GM19240 (cell line): ENCODE data around the gene RDH5.

ENCODE experiments used
- DNase-seq: peaks from one replicate; pipeline ENCODE4 v3.0.0; 2011; ENCODE audit warnings: low spot score; ENCODE audit not compliant: insufficient read length

RDH5 gene

GRCh38 chr12:55727643-55728185 is 7.5 kb downstream of the RDH5 start:
- no peak for DNase-seq

- no peak for DNase-seq
Observed at GRCh38 chr12:55728186-55728938, 8.2 kb downstream of the RDH5 start.

DNA sequence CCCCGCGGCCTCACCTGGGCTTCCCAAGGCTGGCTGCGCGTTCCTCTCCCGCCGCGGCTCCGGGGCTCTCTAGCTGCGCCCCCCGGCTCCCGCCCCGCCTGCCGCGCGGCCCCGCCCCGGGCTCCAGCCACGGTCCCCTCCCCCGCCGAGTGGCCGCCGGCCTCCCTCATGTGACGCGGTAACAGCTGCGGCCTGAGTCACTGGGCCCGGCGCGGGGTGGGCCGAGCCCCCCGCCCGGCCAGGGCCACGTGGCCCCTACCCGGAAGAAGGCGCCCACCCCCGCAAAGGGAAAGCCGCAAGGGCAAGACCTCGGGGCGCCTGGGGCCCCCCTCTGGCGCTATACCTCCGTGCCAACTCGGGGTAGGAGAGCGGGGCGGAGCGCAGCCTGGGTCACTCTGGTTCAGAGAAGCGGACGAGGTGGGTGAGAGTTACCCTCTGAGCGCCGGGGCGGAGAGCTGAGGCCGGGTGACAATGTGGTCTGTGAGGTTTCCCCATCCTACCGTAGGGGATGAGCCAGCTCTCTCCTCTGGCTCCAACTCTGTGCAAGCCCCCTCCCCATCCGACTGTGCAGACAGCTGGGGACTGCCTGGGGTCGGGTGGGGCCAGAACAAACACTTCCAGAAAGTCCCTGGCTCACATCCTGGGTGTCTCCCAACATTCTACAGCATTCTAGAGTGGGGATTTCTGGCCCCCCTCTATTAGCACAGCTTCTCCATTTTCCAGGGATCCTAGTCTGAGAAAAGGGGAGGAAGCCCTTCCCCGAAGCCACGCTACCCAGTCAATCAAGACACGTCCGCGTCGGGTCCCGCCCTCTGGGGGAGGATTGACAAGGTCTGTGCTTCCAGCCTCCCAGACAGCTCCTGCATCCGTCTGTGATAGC is 9.0 kb downstream of the RDH5 start, which contains the start of gene CD63:
Gene CD63 (minus strand): TSS at position 71 of the 880 bp plus-strand sequence. CDS start 668 bp downstream, outside the sequence.
- peak; percentile 79 for DNase-seq

GRCh38 chr12:55729819-55730818 is 9.9 kb downstream of the RDH5 start:
- no peak for DNase-seq

- no peak for DNase-seq
Observed at GRCh38 chr12:55732288-55732687, 12.1 kb downstream of the RDH5 start.

DNA sequence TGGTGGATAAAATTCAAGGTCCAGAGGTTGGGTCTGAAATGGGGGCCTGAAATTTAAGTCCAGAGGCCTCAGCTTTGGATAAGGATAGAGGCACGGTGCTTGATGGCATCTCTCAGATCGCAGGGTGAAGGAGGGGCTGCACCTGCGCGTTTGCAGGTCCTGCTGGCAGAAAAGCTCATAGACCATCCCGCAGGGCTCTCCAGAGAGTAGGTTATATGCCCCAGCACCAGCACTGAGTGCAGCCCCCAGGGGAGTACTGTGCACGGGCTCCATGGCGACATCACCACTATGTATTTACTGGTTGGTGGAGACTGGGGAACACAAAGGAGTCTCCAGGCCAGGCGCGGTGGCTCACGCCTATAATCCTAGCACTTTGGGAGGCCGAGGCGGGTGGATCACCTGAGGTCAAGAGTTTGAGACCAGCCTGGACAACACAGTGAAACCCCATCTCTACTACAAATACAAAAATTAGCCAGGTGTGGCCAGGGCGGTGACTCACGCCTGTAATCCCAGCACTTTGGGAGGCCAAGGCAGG is 12.9 kb downstream of the RDH5 start:
- DNase-seq: no peak

- DNase-seq: no peak
Observed at GRCh38 chr12:55733858-55734257, 13.7 kb downstream of the RDH5 start.

DNA sequence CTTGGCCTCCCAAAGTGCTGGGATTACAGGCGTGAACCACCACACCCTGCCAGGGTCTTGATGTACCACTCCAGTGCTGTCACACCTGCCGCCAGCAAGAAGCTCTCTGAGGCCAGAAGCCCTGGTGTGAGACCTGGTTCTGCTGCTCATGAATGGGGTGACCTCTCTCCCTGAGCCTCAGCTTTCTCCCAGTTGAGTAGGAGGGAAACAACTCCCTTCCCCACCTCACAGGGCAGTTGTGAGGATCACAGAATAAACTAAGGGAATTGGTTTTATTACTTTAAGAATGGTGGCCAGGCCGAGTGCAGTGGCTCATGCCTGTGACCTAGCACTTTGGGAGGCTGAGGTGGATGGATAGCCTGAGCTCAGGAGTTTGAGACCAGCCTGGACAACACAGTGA is 14.4 kb downstream of the RDH5 start:
- DNase-seq: no peak

GRCh38 chr12:55736076-55736475 is 15.9 kb downstream of the RDH5 start:
- no peak for DNase-seq

DNA sequence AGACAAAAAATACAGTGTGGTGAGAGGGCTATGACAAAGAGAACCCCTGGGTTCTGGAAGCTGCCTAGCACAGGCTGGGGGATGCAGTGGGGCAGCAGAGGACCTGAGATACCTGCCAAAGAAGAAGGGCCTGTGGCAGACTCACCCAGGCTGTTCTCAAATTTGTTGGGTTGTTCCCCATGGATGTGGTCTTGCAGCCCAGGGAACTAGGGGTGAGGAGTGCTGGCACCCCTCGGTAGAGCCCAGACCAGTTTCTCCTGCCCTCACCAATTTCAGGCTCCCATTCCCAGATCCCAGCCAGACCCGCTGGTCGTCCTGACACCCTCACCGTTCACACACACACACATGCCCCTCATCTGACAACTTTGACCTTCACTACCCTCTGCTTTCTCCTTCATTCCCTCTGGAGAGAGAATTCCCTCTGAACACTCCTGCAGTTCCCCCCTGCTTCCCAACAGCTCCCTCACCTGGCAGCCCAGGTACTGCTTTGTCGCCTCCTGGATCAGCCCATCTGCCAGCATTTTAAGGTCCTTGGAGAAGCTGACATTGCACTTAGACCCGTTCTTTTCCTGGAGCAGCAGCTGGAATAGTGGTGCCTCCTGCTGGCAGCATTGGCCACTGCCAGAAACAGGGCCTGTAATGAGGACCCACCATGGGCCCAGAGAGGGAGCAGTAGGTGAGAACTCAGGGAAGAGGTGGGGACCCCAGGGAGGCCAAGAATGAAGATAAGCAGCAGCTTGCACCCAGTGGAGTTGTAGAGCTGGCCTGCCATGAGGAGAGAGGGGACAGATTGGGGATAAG is 16.8 kb downstream of the RDH5 start:
- DNase-seq: no peak

DNA sequence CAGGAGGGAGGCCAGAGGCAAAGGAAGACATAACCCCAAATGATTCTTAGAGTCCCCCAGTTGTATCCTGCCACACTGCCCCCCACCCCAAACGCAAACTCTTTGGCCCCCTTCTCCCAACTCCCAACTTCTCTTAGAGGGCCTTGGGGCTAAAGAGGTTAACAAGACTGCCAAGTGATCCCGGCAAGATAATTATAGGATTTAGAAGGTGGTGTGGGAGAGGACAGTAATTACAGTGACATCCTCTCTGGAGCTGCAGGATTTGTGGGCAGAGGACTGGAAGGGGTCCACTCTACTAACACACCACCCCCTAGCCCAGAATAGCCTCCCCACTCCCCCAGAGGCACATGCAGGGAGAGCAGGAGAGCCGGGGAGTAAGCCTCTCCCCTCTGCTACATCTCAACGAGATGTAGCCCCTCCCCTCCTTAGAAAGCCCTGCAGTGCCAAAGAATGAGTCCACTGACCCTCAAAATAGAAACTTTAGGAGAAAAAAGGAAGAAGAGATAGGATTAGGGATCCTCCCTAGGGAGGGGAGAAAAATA is 17.5 kb downstream of the RDH5 start:
- DNase-seq: no peak

DNA sequence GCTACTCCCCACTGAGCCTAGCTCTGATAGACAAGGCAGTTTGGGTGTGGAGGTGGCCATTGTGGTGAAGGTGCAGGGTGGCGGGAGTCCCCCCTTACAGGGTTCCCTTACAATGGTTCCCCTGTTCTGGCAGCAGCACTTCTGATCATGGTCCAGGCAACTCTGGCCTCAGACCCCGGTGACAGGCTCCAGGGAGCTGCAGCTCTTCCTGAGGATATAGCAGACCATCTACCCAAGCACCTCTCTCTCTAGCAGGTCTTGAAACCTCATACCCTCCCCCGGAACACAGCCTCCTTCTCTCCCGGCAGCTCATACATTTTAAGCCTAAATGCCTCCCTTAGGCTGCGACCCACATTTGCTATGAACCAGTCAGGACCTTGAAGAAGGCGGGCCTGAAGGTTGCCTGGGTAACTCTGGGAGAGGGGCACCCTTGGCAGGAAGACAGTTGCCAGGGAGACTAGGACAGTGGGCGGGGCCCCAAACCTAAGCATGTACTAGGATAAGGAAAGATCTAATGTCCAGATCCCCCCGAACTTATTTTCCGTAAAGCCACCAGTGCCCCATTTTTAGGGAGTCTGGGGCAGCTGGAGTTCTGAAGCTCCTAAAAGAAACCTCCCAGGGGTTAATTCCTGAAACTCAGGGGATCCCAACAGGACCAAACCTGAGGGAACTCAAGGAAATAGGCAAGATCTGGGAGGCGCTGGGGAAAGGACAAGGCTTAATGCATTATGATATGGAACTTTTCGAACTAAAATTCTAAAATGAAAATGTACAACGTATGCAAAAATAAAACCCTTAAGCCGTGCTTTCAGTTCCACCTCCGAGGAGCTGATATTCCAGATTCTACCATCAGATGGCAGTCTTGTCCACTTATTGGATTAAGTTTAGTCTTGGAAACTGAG is 18.2 kb downstream of the RDH5 start:
- DNase-seq: peak; percentile 86

- no peak for DNase-seq
Observed at GRCh38 chr12:55739025-55739378, 18.8 kb downstream of the RDH5 start.

DNA sequence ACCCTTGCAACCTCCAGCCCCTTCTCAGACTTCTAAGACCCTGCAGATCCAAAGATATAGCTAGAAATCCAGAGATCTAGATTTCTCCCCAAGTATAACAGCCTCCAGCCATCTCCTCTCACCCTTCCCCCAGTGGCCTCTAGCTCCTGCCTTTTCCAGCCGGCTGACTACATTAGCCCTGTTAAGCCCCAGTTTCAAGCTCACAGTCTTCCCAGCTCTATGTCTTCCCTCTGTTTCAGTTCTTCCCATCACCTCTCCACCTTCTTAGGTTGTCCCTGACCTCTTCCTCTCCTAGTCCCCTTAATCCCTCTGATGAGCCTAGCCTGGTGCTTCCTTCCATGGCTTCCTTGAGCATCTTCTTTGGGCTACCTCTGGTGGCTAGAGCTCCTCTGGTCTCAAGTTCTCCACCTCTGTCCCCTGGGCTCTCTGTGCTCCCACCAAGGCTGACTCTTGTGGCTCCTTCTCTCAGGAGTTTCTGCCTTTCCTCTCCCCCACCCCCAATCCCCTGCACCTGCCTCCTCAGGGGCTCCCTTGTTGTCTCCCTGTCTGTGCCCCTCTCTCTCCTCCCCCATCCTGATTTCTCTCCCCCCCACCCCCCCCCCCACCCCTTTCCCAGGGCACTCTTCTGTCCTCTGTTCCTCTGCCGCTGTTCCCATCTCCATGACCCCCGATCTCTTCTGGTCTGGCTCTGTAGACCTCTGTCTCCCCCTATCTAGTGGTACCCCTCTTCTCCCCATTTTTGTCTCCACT is 21.9 kb downstream of the RDH5 start:
- no peak for DNase-seq

GRCh38 chr12:55742719-55743405 is 22.7 kb downstream of the RDH5 start, which contains the start of gene GDF11:
GDF11 (plus strand) TSS chr12:55743122; CDS start chr12:55743317, 195 bp downstream.
- peak; percentile 70 for DNase-seq

DNA sequence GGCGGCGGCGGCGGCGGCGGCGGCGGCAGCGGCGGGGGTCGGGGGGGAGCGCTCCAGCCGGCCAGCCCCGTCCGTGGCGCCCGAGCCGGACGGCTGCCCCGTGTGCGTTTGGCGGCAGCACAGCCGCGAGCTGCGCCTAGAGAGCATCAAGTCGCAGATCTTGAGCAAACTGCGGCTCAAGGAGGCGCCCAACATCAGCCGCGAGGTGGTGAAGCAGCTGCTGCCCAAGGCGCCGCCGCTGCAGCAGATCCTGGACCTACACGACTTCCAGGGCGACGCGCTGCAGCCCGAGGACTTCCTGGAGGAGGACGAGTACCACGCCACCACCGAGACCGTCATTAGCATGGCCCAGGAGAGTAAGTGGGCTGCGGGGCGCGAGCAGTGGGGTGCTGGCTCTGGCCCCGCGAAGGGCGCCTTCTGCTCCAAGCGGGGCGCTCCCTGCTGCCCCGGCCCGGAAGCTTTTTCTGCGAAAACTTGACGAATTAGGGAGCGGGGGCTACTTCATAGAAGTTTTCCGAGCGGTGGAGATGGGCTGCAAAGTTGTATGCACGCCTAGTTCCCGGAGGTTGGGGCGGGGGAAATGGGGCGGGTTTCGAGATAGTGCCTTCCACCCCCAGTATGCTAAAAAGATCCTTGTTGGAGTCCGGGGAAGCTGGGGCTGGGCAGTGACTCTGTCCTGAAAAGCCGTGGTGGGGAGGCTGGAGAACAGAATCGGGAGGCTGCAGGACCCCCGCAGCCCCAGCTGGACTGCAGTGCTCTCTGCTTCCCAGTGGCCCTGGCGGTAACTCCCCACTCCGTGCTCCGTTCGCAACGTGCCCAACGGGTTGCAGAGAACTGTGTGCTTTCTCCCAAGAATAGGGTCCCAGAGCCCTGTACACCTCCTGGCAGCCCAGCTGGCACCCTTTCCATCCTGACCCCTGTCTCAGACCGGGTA is 23.5 kb downstream of the RDH5 start:
- no peak for DNase-seq
